GM12865 (cell line): ENCODE measurements around the gene SPDYC.

ENCODE experiments used
- DNase-seq: peaks from one replicate; pipeline ENCODE4 v3.0.0; 2010; ENCODE audit warnings: low read depth
- H3K4me3 ChIP-seq: 2 replicates; pipeline ENCODE4 v1.5.1; 2011; ENCODE audit warnings: mild to moderate bottlenecking, low read depth, low read length, control low read depth
- TF ChIP-seq, protein P1 (sequence below): IDR thresholded peaks from 2 replicates; pipeline ENCODE4 v1.5.1; 2011; ENCODE audit warnings: low read length, control low read depth, low read depth, inconsistent platforms; ENCODE audit not compliant: insufficient read depth; ENCODE audit errors: missing control alignments

The SPDYC gene

DNA sequence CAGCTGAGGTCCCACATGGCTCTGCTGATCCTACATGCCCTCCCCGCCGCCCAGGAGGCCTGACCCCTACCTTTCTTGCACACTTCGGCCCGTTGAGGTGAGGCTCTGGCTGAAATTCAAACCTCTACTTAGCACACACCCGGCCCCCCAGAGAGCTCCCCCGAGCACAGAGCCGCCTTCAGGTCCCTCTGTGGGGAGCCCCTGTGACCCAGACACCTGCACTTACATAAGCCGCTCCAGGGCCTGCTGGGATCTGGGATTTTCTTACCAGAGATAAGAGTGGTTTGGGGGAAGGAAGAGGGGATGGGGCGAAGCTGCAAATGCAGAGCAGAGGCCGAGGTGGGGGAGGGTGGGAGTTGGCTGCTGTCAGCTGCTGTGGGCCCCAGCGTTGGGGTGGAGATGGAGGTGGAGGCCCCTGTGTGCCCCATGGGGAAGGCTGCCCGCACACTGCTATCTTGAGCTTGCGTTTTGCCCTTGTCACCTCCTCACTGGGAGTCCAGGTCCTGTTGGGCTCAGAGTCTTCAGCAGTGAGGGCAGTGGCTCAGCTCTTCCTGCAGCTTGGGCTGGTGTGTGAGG, 42.3 kb downstream of the SPDYC start:
- no peak for DNase-seq
- TF ChIP-seq, protein P1, sequence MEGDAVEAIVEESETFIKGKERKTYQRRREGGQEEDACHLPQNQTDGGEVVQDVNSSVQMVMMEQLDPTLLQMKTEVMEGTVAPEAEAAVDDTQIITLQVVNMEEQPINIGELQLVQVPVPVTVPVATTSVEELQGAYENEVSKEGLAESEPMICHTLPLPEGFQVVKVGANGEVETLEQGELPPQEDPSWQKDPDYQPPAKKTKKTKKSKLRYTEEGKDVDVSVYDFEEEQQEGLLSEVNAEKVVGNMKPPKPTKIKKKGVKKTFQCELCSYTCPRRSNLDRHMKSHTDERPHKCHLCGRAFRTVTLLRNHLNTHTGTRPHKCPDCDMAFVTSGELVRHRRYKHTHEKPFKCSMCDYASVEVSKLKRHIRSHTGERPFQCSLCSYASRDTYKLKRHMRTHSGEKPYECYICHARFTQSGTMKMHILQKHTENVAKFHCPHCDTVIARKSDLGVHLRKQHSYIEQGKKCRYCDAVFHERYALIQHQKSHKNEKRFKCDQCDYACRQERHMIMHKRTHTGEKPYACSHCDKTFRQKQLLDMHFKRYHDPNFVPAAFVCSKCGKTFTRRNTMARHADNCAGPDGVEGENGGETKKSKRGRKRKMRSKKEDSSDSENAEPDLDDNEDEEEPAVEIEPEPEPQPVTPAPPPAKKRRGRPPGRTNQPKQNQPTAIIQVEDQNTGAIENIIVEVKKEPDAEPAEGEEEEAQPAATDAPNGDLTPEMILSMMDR = no peak

DNA sequence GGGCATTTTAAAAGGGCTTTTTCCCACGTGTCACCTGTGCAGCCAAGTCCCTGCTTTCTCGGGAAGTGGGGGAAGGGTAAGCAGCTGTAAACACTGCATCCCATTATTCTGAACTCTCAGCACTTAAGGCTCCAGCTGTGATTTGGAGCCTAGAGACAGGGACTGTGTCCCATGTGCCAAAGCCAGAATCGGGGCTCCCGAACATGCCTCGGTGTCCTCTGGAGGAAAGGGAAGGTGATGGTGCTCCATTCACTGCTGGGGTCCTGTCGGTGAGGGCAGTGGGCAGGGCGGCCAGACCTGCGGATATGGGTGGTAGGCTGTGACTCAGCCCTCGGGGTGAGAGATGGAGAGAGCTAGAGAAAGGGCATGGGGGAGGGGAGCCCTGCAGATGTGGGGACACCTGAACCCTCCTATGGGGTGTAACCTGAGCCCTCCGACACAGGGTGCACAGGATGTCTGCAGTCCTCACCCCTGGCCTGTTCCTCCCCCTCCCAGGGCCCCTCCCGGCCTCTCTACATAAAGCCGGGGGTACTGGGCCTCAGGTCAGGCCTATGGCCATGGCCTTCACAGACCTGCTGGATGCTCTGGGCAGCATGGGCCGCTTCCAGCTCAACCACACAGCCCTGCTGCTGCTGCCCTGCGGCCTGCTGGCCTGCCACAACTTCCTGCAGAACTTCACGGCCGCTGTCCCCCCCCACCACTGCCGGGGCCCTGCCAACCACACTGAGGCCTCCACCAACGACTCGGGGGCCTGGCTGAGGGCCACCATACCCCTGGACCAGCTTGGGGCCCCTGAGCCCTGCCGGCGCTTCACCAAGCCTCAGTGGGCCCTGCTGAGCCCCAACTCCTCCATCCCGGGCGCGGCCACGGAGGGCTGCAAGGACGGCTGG, 43.5 kb downstream of the SPDYC start:
- no peak for DNase-seq
- TF ChIP-seq, protein P1 = no peak
- H3K4me3 ChIP-seq = no peak overlapping the region

More for the DNA sequence above, 42.3 kb downstream of the SPDYC start:
- H3K4me3 ChIP-seq = no peak overlapping the region

DNA sequence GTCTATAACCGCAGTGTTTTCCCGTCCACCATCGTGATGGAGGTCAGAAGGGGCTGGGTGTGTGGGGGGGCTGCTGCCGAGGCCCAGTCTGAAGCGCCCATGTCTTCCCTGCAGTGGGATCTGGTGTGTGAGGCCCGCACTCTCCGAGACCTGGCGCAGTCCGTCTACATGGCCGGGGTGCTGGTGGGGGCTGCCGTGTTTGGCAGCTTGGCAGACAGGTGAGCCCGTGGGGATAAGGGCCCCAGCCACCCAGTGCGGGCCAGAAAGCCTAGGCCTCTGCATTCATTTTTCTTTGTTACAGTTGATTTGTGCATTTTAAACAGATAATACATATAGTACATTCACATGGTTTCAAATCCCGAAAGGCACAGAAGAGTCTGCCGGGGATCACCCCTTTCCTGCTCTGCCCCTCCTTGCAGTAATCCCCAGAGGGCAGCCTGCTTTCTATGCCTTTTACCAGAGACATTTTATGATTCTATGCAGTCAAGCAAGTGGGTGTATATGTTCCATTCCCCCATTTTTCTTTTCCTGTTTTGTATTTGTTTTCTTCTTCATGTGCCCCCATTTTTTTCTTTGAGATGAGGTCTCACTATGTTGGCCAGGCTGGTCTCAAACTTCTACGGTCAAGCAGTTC, 44.3 kb downstream of the SPDYC start:
- no peak overlapping the region for H3K4me3 ChIP-seq
- TF ChIP-seq, protein P1 = no peak
- no peak for DNase-seq

DNA sequence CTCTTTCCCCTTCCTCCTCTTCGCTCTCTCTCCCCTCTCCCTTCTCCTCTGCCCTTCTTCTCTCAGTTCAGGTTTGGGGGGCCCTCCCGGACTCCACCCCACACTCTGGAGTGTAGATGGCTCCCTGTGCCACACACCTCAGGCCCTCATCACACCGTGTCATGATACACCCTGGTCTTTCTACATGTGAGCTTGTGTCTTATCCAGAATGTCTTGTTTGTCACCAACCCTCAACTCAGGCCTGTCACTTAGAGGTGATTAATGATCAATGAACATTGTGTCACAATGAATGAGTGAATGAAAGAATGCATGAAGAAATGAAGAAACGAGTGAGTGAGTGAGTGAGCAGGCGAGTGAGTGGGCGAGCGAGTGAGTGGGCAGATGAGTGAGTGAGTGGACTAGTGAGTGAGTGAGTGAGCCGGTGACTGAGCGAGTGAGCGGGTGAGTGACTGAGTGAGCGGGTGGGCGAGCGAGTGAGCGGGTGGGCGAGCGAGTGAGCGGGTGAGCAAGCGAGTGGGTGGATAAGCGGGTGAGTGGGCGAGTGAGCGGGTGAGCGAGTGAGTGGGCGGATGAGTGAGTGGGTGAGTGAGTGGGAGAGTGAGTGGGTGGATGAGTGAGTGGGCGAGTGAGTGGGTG, 45.5 kb downstream of the SPDYC start:
- H3K4me3 ChIP-seq = no peak overlapping the region
- TF ChIP-seq, protein P1 = no peak
- no peak for DNase-seq

DNA sequence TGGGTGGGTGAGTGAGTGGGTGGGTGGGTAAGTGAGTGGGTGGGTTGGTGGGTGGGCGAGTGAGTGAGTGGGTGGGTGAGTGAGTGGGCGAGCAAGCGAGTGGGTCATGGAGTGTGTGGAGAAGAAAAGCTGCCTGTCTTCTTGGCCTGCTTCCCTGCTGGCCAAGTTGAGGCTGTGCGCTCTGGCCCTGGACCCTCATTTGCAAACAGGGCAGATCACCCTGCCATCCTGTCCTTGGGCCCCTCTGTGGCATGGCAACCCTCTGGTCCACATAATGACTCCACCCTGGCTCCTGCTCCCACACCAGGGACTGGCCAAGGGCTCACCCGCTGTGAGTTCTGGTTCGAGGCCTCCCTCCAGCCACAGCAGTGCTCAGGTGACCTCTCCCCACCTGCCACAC, 46.8 kb downstream of the SPDYC start:
- DNase-seq = no peak
- TF ChIP-seq, protein P1 = no peak
- no peak overlapping the region for H3K4me3 ChIP-seq

DNA sequence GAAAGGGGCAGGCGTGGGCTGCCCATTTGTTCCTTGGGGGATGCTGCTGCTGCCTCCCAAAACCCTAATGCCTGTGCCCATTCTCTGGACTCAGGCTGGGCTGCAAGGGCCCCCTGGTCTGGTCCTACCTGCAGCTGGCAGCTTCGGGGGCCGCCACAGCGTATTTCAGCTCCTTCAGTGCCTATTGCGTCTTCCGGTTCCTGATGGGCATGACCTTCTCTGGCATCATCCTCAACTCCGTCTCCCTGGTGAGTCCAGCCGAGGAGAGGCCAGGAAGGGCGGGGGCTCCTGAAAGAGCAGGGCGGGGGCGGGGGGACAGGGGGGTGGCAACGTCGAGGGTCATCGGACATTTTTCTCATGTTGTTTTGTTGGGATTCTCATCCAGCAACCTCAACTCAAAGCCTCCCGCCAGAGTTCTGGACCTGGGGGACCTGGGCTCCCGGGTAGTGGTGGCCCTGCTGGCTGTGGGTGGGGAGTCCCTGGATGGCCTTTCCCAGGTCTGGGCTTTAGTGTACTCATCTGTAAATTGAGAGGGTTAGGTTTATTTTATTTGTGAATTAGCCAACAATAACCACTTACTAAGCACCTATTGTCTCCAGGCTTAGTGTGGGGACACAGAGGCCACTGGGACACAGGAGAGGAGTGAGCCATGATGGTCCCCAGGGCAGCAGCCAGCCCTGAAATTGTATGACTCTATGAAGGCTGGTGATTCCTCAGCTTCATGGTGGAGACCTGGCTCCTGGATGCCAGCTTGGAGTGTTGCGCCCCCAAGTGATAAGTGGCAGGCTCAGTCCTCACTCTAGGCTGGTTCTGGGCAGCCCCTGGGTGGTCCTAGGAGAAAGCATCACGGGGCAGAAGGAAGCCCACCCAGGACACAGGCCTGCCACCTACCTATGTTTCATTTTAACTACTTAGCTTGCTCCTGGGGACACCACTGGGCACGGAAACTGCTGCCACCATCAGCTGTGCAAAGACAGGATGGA, 47.7 kb downstream of the SPDYC start:
- H3K4me3 ChIP-seq = no peak overlapping the region
- TF ChIP-seq, protein P1 = no peak
- DNase-seq = no peak
